CD4-positive, alpha-beta T cell (primary cell): ENCODE results near the gene WFDC13. TPM values are rescaled to one million over a fixed set of nuclear protein-coding genes. Genes with fewer than 3 reads are reported as not detected.
"Not testable (repeated sequence)": the region's sequence is repeated elsewhere in the genome, so short reads cannot be mapped to it uniquely, and the experiment has no call there.

ENCODE experiments used
- ATAC-seq: fragments of 200-7000 bp; cut with Tn5 transposase; one replicate; pipeline ENCODE4 v1.10.0; 2022; ENCODE audit warnings: mild to moderate bottlenecking; ENCODE audit not compliant: poor library complexity
- CTCF ChIA-PET: fragments of 350-600 bp; sonication (Branson Sonifier 250); formaldehyde crosslinking; loops from one replicate; lab custom pipeline; 2021; ENCODE audit warnings: antibody characterized with exemption, inconsistent platforms; lab: Charles Lee
- POLR2A ChIA-PET: fragments of 350-600 bp; sonication (Branson Sonifier 250); formaldehyde crosslinking; loops from one replicate; lab custom pipeline; 2021; ENCODE audit warnings: antibody characterized with exemption, inconsistent platforms; lab: Charles Lee
- DNase-seq, 14 experiments: peaks; one replicate each; pipeline ENCODE4 v3.0.0-alpha.2; 2013 to 2020; ENCODE audit warnings: mixed read lengths in 2 of 14
- H3K27ac ChIP-seq, 2 donors: one replicate each; pipeline versions ENCODE4 v1.5.1 to v1.7.0; 2013; ENCODE audit warnings: low read length in 2 of 2, low read depth in 1 of 2, mild to moderate bottlenecking in 1 of 2
- H3K27me3 ChIP-seq, 2 experiments: 1 replicate in 1 of 2; 2 replicates in 1 of 2; pipeline versions ENCODE4 v1.6.1 to v1.7.0; 2013; ENCODE audit warnings: low read length in 2 of 2, control low read depth in 1 of 2, mild to moderate bottlenecking in 1 of 2, moderate library complexity in 1 of 2; ENCODE audit not compliant: insufficient read depth in 2 of 2, control insufficient read depth in 1 of 2
- H3K36me3 ChIP-seq: one replicate; pipeline ENCODE4 v1.6.1; 2013; ENCODE audit warnings: low read length, control low read depth; ENCODE audit not compliant: insufficient read depth
- H3K4me1 ChIP-seq: one replicate; pipeline ENCODE4 v1.6.1; 2013; ENCODE audit warnings: low read length, control low read depth; ENCODE audit not compliant: insufficient read depth
- H3K4me3 ChIP-seq: one replicate; pipeline ENCODE4 v1.5.1; 2013; ENCODE audit warnings: mild to moderate bottlenecking, low read length, moderate library complexity
- H3K9me3 ChIP-seq, 2 experiments: 1 replicate in 1 of 2; 2 replicates in 1 of 2; pipeline versions ENCODE4 v1.6.1 to v1.7.0; 2013; ENCODE audit warnings: low read length in 2 of 2, mild to moderate bottlenecking in 2 of 2, control low read depth in 1 of 2, moderate library complexity in 1 of 2; ENCODE audit not compliant: control insufficient read depth in 1 of 2, insufficient read depth in 1 of 2
- H3K27ac Mint-ChIP-seq: one replicate; pipeline ENCODE4 v1.8.0; 2020; ENCODE audit warnings: mixed read lengths
- H3K27me3 Mint-ChIP-seq: one replicate; pipeline ENCODE4 v1.8.0; 2021; ENCODE audit warnings: mixed read lengths
- H3K36me3 Mint-ChIP-seq: one replicate; pipeline ENCODE4 v1.8.0; 2021; ENCODE audit warnings: low read depth, mixed read lengths
- H3K4me1 Mint-ChIP-seq: one replicate; pipeline ENCODE4 v1.8.0; 2021; ENCODE audit warnings: low read depth, mixed read lengths
- H3K4me3 Mint-ChIP-seq: one replicate; pipeline ENCODE4 v1.8.0; 2020; ENCODE audit warnings: mild to moderate bottlenecking, mixed read lengths
- H3K9me3 Mint-ChIP-seq: one replicate; pipeline ENCODE4 v1.8.0; 2020; ENCODE audit warnings: mixed read lengths
- CTCF ChIP-seq: fragments of 200-600 bp; IDR thresholded peaks from one replicate; pipeline ENCODE4 v1.8.0; 2022; ENCODE audit warnings: antibody characterized with exemption, mild to moderate bottlenecking
- intact Hi-C, 2 experiments: fragments of 100-400 bp; cut with DNase I in 1 of 2; cut with micrococcal nuclease in 1 of 2; formaldehyde crosslinking; loops; one replicate each; pipeline versions ENCODE4 v1.15.1 to v1.9.0; 2023 to 2025; cut with DNase I, micrococcal nuclease
- total RNA-seq, 174 experiments: library from RNA in 2 of 174; stranded (reverse) in 2 of 174; gene quantifications; one replicate each; pipeline ENCODE4 v1.2.3 and lab custom pipeline; 2021 to 2026

WFDC13 gene
- total RNA-seq, 2 experiments from 2014 or later, result not detected

GRCh38 chr20:45701104-45701503, 734 bp upstream of the WFDC13 start:
- Histone ChIP-seq H3K27ac (no peak overlapping the region), H3K4me3 (no peak overlapping the region), H3K4me1 (no peaks in the 10 kb centered on the region), H3K27me3 (peaks cover 5 to 9% of the 10 kb centered on the region in 2 experiments), H3K36me3 (no peaks in the 10 kb centered on the region), H3K9me3 (no peaks in the 10 kb centered on the region)
- peaks cover 40% of the 10 kb centered on the region for H3K27me3 Mint-ChIP-seq
- DNase-seq (no peak), ATAC-seq (no peak)
- H3K36me3 Mint-ChIP-seq, result no peaks in the 10 kb centered on the region
- CTCF ChIA-PET, result no interaction called here
- TF ChIP-seq CTCF, result no peak
- H3K4me1 Mint-ChIP-seq, result no peaks in the 10 kb centered on the region
- POLR2A ChIA-PET, result no interaction called here
- H3K9me3 Mint-ChIP-seq, result peaks cover 2% of the 10 kb centered on the region
- intact Hi-C loops, result no loop called here
- no peak overlapping the region for H3K4me3 Mint-ChIP-seq
- H3K27ac Mint-ChIP-seq, result no peak overlapping the region

- DNase-seq, result no peak
- peaks cover 2% of the 10 kb centered on the region for H3K9me3 Mint-ChIP-seq
- CTCF ChIA-PET, result no interaction called here
- peaks cover 56% of the 10 kb centered on the region for H3K27me3 Mint-ChIP-seq
- Histone ChIP-seq H3K4me3 (no peak within 1 kb of the TSS), H3K9me3 (no peaks in the 10 kb centered on the region), H3K27me3 (peaks cover 5 to 22% of the 10 kb centered on the region in 2 experiments), H3K27ac (no peak within 1 kb of the TSS), H3K36me3 (no peaks in the 10 kb centered on the region), H3K4me1 (no peaks in the 10 kb centered on the region)
- intact Hi-C loops, result no loop called here
- H3K4me3 Mint-ChIP-seq, result no peak within 1 kb of the TSS
- no peak for ATAC-seq
- no peak within 1 kb of the TSS for H3K27ac Mint-ChIP-seq
- no peaks in the 10 kb centered on the region for H3K4me1 Mint-ChIP-seq
- POLR2A ChIA-PET, result no interaction called here
- no peaks in the 10 kb centered on the region for H3K36me3 Mint-ChIP-seq
- no peak for TF ChIP-seq CTCF
Measured at GRCh38 chr20:45704969-45705637, 3.3 kb downstream of the WFDC13 start, which contains the start of gene WFDC10B. WFDC10B (minus strand) TSS chr20:45705019; CDS start chr20:45685992, 19,027 bp downstream.

GRCh38 chr20:45716141-45716688, 14.4 kb downstream of the WFDC13 start:
- intact Hi-C loops, POLR2A ChIA-PET, H3K4me1 Mint-ChIP-seq, H3K27ac ChIP-seq, H3K9me3 Mint-ChIP-seq, H3K36me3 ChIP-seq, H3K36me3 Mint-ChIP-seq, DNase-seq, H3K4me3 Mint-ChIP-seq, CTCF ChIA-PET, H3K4me1 ChIP-seq, H3K27me3 ChIP-seq, H3K4me3 ChIP-seq, H3K9me3 ChIP-seq, ATAC-seq, H3K27ac Mint-ChIP-seq: not testable (repeated sequence)
- peaks cover 25% of the 10 kb centered on the region for H3K27me3 Mint-ChIP-seq
